ES-I3 (cell line): ENCODE data around the gene TRMO.
A peak's percentile ranks its signal among the peaks of the same experiment; 100 is the strongest.

Experiments used
- H3K36me3 ChIP-seq: 2 replicates; pipeline ENCODE4 v1.6.1; 2013; ENCODE audit warnings: mild to moderate bottlenecking, low read length, control low read depth, moderate library complexity; ENCODE audit not compliant: insufficient read depth
- H3K4me1 ChIP-seq: 2 replicates; pipeline ENCODE4 v1.6.1; 2013; ENCODE audit warnings: mild to moderate bottlenecking, control low read depth, low read length; ENCODE audit not compliant: insufficient read depth
- H3K9ac ChIP-seq: 2 replicates; pipeline ENCODE4 v1.6.1; 2013; ENCODE audit warnings: low read depth, mild to moderate bottlenecking, low read length, moderate library complexity
- H3K9me3 ChIP-seq: 2 replicates; pipeline ENCODE4 v1.6.1; 2013; ENCODE audit warnings: mild to moderate bottlenecking, low read length, moderate library complexity; ENCODE audit not compliant: control insufficient read depth, insufficient read depth

Gene TRMO

GRCh38 chr9:97855486-97855875, 66.8 kb downstream of the TRMO start:
- Histone ChIP-seq H3K36me3 (no peaks in the 10 kb centered on the region), H3K9me3 (no peaks in the 10 kb centered on the region), H3K9ac (peak overlapping the region; percentile 62; the same call in 1 of the 2 replicates), H3K4me1 (0 out of 2 replicates have a peak, but pooled peaks cover 6% of the 10 kb centered on the region)

DNA sequence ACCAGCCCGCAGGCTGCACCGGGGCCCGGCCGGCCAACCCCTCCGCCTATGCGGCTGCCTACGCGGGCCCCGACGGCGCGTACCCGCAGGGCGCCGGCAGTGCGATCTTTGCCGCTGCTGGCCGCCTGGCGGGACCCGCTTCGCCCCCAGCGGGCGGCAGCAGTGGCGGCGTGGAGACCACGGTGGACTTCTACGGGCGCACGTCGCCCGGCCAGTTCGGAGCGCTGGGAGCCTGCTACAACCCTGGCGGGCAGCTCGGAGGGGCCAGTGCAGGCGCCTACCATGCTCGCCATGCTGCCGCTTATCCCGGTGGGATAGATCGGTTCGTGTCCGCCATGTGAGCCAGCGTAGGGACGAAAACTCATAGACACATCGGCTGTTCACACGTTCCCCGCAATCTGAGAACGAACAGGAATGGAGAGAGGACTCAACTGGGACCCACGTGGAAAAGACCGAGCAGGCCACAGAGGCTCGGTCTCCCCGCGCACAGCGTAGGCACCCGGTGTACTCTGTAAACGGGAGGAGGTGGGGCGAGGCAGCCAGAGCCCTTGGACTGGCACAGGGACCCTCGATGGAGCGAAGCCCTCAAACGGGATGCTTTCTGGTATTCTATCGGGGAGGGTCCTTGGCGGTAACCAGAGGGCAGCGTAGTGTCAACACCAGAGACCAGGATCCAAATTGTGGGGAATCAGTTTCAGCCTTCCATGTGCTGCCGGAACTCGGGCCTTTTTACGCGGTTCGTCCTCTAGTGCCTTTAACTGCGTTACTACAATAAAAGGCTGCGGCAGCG, 67.4 kb downstream of the TRMO start:
- H3K4me1 ChIP-seq: 0 out of 2 replicates have a peak, but pooled peaks cover 6% of the 10 kb centered on the region
- no peaks in the 10 kb centered on the region for H3K36me3 ChIP-seq
- no peaks in the 10 kb centered on the region for H3K9me3 ChIP-seq
- H3K9ac ChIP-seq: peak overlapping the region; percentile 62; the same call in 1 of the 2 replicates
